ACHN (cell line): ENCODE results near the gene ARHGAP25.

Experiments
- DNase-seq: peaks from one replicate; pipeline ENCODE4 v3.0.0-alpha.2; 2015
- in situ Hi-C: cut with HindIII; loops from 2 replicates; pipeline ENCODE4 v1.10.0; 2017; ENCODE audit warnings: low sequenced_read_pairs, low pct_ligation_motif_present, low pct_unique_long_range_greater_than_20kb

The ARHGAP25 gene

DNA sequence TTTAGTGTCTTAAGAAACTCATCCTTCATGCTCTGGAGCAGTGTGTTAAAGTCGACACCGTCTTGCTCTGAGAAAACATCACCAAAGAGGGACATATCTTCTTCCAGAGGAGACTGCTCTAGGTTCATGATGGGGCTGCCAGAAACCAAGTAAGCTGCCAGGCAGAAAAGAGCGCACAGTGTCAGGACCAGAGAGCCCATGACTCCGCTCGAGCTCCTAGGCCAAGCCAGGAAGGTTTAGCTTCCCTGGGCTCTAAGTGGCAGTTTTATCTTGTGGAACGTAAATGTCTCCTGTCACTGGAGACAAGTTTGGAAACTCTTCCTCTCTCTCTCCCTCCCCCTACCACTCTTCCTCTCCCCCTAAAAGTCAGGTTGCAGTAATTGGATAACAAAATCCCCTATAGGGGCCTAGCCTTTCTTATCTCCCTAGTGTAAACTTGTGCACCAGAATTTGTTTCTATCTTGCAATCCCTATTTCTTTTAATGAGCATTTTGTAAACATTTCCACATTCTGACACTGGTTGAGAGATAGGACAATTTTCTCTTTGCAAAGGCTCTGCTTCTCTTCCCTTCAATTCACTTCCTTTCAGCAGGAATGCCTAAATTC, 136.7 kb downstream of the ARHGAP25 start, which contains the start of gene BMP10:
Gene BMP10, minus strand, starts transcription at position 239 of the 606 bp plus-strand sequence. Its CDS starts 39 bp downstream, at position 200.
- in situ Hi-C loops: no loop called here

More for the DNA sequence above, 136.7 kb downstream of the ARHGAP25 start, which contains the start of gene BMP10:
- DNase-seq: no peak
